GM19023 (cell line): ENCODE results near the gene UNC13C.

Experiments
- ATAC-seq: cut with Tn5 transposase; IDR thresholded peaks from one replicate; pipeline ENCODE4 v1.9.1; 2021; ENCODE audit warnings: mild to moderate bottlenecking, moderate library complexity; ENCODE audit not compliant: unreplicated experiment

The UNC13C gene

DNA sequence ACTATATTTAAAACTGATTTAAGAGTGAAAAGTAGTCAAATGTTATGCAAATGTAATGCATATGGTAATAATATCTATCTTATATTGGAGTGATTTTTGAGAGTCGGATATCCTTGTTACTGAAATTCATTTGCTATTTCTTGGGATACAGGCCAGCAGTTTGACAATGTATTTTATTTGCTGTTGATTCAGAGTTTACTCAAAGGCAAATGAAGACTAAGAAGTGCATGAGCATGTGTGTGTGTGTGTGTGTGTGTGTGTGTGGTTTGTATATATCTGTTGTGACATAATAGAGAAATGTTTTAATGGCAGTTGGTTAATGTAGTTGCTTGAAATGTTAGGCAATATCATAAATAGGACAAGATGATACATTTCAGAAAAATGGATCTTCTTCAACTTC, 39.0 kb downstream of the UNC13C start:
- no peak for ATAC-seq

DNA sequence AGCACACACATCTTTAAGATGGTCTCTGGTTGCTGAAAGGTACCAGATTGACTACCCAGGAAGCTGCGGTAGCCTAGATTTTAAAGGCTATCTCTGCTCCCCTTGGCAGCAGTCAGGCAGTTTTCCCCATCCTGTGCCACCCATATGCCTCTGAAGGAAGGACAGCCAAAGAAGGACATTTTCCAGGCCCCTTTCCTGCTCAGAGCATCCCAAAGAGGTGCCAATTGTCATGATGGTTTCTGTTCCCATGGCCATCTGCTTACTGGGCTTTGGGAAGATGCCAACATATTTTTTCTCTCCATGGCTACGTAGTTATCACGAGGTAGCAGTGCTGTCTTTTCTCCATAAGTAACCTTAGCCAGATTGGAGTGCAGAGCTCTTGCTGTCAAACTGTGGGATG, 39.7 kb downstream of the UNC13C start:
- ATAC-seq = no peak

DNA sequence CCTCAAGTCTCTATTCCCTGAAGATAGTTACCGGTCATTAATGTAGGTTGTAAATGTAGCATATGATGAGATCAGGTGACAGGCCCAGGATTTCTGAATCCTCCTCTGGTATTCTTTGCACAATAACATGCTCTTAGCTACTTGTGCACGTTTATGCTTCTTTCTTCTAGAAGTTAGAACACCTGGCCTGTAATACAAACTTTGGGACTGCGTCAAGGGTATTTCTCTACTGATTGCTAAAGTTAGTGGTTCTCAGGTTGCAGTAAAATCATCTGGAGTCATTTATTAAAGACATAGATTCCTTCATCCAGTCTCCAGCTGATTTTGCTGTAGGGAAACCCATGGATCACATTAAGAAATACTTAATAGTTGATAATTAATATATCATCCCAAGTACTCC, 48.0 kb downstream of the UNC13C start:
- no peak for ATAC-seq

DNA sequence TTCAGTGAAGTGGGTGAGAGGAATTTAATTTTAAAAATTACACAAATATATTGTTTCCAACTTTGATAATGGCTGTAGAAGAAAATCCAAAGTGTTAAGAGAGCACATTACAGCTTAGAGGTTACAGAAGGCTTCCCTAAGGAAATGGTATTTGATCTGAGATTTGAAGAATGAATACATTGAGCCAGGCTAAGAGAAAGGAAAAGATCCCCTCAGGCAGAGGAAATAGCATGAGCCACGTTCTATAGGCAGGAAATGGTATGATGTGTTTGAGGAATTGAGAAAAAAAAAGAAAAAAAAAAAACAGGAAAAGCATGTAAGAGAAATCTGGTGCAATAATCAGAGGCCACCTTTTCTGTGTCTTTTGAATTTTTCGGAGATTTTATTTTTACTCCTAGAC, 48.6 kb downstream of the UNC13C start:
- no peak for ATAC-seq

DNA sequence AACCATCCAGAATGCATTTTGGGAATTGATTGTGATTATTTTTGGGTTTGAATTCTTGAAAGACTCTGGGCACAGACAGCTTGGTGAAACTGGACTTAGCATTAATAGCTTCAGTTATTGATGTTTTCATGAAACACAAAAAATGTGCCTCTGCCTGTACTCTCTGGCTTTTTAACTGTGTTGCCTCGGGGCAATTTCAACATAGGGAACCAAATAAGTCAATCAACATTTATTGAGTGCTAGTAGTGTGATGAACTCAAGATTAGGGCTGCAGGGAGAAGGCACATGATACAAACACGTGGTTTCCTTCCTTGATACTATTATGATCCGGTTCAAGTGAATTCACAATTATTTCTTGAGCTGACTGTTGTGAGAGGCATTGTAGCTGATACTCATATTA, 50.8 kb downstream of the UNC13C start:
- ATAC-seq = no peak

DNA sequence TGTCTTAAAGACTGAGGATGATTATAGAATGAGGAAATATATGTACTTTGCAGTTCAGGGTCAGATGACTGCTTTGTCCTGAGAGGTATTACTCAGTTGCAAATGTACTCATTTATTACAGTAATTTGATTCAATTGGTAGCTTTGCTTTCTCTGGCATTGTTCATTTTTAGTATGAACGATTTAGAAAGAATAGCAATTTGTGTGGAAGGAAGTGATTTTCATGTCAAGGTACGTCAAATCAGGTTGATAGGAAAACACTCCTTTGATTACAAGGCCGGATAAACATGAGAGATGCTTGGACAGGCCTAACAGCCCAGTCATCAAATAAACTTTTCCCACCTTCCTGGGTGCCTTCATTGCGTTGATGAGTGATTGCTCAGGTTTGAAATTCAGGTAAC, 53.8 kb downstream of the UNC13C start:
- no peak for ATAC-seq

DNA sequence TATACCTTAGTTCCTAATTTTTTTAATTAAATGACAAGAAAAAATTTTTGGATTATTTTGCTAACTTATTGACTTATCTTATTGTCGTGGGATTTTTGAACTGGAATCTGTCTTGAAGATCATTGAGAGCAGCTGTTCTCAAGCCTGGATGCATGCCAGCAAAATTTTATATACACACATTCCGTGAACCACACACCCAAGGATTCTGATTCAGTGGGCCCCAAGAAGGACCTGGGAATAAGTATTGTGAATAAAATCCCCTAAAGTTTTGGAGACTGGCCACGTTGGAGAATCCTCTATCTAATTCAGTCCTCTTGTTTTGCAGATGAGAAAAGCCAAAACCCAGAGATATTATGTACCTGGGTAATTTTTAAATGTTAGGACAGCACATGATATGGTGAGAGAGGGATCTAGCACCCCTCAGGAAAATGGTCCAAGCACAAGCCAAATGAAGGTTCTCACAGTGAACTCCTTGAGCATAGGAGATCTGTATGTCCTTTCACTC, 55.2 kb downstream of the UNC13C start:
- ATAC-seq = no peak

DNA sequence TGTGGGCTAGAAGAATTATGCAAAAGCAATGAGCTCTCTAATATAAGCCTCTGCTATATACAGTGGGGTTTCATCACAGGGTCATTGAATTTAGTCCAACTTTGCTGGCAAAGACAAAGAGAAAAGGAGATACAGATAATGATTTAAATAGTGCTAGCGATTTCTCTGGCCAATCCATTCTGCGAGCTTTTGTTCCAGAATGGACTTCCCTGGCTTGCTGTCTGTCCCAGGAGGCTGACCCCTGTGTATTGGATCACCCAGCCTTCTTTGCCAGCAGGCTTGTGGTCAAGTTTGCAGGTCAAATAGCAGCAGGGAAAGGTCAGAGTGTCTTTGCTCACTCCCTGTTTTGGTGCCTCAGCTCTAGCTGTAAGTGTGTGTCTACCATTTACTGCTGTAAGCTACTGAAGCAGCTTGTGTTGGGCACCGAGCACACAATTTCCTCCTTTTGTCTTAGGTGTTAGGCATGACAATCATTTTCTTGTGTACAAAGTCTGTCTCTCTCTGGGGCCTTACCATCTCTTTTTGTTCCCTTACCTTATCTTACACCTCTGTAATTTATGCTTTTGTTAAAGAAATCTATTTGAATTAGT, 55.7 kb downstream of the UNC13C start:
- ATAC-seq = no peak

DNA sequence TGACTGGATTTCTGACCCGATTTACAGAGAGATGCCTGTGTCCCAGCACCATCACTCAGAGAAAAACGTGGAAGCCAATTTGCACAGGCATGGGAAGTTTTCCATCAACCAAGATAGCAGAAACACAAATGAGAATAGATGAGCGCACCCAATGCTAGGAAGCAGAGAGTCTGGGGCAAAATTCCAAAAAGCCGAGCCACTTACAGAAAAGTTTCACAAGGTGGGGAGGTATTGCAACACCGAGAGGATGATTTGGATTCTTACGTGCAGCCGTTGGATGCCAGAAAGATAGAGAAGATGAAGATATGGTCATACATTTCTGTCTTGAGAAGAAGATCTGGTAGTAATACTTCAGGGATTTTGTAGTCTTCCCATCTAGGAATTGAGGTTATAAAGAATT, 57.4 kb downstream of the UNC13C start:
- no peak for ATAC-seq

DNA sequence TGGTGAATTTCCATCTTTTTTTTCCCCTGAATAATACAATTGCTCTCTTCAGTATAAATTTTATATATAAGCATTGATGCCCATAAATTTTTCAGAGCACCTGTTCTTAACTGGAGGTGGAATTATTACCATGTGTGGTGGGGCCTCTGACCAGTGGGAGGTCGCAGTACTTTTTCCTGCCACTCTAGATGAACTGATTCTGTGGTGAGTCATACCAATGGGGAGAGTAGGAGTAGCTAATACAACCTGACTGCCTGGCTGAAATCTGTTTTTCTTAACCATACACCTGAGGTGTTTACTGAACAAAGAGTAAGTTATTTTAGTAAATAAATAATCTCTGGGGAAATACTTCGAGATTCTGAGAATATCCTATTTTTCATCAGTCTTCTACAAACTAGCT, 67.2 kb downstream of the UNC13C start:
- no peak for ATAC-seq

DNA sequence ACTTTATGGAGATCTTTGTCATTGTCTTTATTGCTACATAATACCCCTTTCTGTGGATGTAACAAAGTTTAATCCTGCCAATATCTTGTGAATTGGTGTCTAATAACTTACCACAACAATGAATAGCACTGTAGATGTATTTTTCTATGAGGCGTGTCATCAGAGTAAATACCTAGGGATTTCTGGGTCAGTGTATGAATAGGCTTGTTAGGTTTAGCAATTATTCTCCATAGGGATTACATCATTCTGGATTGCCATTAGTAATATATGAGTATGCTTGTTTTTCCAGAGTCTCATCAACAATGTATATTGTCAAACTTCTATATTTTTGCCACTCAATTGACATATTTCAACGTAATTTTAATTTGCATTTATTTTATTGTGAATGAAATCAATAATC, 67.9 kb downstream of the UNC13C start:
- no peak for ATAC-seq

DNA sequence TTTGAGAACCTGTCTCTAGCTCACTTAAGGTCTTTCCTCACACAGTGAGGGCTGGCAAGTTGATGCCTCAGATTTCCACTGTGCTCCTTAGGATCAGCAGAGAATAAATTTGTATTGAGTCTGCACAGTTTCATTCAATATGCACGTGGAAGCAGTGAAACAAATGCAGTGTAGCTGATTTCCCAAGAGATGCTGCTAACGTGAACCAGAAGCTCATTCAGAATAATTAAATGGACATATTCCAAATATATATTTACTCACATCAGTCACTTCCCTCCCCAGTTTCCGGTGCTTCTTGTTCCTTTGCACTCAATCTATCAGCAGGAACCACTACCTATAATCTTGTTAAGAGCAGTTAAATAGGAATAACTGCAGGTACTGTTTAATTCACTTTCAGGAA, 86.1 kb downstream of the UNC13C start:
- ATAC-seq = no peak

DNA sequence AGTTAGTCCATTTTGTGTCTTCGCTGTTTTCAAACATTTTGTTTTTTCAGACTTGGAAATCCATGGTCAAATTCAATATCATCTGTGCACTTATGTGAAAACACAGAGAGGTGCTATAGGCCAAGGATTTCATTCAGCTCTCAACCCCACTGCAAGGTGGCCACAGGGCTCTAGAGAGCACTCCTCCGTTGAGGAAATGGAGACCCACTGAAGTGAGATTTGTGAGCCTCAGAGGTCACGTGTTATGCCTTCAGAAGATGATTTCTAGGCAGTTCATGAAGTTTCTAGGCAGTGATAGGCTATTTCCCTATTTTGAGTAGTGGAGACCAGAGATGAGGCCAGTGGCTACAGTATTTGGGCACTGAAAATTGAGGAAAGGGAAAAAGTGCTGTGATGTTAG, 88.2 kb downstream of the UNC13C start:
- no peak for ATAC-seq

DNA sequence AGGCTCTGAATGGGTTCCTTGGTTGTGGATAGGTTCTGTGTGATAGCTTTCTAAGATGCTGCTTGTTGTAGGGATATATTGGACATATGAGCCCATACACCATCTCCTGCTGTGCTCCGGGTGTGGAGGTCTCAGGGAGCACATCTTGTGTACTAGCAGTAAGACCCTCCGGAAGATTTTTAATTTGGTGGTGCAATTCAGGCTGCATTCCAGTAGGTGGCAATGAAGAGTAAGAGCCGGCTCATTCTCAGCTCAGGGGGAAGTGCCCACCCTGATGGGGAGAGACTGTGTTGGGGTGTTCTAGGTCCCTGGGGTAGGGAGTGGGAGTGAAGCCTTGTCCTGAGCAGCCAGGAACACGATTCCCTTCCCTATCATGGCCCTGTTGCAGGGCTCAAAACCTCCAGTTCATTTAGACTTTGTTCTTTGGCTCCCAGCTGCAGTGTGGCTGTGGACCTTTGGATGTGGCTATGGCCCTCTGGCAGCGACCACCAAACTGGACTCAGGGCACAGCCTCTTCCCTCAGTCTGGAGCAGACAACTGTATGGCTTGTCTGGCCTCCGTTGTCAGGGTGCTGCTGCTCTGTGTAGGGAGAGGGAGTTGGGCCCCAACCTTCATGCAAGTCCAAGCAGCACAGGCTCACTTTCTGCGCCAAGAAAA, 104.7 kb downstream of the UNC13C start:
- no peak for ATAC-seq

DNA sequence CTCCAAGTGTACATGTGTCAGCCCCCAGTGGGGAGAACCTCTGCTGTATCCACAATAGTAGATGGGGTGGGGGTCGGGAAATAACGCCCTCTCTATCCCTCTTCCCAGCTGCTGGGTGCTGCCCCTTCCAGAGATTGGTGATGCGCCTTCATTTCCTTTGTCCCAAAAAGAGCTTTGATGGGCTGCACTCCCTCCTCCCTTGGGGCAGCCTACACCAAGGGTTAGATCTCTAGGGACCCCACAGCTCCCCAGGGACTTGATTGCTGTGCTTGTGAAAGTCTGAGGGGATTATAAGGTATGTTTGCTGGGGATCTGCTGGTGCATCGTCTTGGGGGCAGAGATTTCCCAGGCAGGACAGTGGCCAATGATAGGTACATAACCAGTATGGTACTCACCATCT, 105.3 kb downstream of the UNC13C start:
- no peak for ATAC-seq

DNA sequence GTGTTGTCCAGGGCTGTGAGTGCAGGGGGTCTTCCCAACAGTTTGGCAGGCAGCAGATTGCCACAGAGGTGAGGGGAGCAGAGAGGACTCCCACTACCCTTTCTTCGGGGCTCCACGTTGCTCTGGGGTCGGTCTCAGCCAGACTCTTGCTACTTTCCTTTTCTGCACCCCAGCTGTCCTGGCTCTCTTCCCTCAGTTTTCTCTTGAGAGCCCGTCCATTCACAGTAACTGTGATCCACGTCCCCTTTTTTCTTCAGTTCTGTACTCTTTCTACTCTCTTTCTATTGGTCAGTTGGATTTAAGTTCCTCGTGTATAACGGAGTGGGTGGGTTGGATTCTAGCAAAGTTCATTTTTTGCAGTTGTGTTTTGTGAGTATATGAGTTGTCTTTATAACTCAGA, 105.8 kb downstream of the UNC13C start:
- ATAC-seq = no peak

DNA sequence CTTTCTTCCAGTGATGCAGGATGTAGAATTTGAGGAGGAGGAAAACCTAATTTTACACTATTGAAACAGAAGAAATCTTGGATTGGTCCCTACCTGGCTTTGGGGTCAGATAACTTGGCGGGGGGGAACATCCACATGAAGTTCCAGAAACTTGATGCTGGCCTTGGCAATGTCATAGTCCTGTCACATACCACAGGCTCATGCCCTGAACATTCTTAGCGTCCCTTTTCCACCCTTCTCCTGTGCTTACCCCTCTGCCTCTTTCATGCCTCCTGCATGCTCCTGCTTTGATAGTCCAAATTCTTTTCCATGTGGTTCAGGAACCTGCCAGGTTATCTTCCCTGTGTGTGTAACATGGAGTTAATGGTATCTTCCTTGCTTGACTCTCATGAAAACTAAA, 110.6 kb downstream of the UNC13C start:
- ATAC-seq = no peak

DNA sequence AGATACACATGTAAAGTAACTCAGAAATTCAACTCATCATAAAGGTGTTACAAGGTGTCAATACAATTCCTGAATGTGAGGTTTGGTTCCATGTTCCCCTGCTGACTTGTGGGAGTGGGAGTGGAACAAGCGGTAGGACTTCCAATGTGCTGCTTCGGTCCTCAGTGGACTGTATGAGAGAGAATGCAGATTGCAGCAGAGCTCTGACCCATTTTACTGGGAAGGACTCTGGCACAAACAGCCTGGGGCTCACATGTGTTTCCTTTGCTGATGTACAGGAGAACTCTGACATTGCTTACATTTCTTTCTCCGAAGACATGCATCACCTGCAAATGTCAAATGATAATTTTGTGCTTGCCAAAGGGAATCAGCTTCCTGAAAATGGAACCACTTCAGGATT, 111.5 kb downstream of the UNC13C start:
- ATAC-seq = no peak

DNA sequence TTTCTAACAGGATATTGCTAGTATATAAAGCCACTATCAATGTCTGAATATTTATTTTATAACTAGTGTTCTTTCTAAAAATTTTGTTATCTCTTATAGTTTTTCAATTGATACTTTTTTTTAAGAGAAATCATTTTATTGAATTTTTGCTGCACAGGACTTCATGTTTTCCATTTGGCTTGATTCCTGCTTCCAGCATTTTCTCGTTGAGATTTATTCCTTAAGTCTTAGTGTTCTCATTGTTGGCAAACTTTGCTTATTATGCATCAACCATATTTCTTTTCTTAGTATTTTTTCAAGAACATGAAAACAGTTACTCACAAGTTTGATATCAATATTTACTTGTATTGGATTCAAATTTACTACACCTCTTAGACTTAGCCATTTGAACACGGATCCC, 113.4 kb downstream of the UNC13C start:
- no peak for ATAC-seq

DNA sequence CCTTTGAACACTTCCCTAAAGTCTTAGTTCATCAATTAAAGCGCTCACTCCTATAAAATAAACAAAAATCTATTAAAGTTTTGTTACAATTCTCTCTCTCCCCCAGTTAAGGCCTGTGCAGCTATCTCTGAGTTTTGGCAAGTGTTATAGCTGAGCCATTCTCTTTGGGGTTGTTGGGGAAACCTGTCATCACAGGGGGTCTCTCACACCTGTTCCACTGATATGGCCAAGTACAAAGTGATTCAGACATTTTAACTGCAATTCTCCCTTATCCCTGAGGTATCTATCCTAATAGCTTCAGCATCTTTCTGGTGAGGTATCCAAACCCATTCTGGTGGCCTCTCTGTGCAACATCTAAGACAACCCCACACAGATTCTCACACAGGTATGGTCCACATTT, 116.4 kb downstream of the UNC13C start:
- ATAC-seq = no peak

DNA sequence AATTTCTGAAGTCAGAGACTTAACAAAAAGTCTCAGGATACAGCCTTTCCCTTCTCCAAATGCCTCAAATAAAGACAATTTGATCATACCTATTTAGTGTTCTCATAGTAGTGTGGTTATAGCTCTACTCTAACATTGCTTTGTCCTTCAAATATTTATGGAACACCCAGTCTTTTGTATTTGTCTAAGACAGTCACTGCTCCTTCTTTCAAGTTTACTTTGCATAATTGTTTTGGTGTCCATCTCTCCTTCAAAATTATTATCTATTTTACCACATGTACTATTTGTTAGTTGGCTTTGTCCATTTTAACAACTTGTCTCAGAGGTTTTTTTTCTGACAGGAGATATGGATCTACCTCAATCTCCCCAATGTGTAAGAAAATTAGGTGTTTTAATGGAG, 118.8 kb downstream of the UNC13C start:
- ATAC-seq = no peak

DNA sequence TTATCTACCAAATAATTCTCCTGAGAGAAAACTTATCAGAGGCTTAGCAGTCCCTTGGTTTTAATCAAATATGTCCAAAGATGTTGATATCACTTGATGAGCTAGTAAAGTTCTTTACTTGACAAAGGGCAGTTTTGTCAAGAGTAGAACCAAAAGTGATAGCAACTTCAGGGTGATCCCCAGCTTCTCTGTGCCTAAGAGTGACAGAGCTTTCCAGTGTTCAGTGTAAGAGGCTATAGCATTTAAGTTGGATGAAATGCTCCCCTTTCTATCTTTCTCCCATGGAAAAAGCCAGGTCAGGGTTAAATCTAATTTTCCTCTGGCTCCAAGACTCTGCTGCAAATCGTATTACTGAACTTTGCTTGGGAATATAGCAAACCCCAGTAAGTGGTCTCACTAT, 120.8 kb downstream of the UNC13C start:
- no peak for ATAC-seq

DNA sequence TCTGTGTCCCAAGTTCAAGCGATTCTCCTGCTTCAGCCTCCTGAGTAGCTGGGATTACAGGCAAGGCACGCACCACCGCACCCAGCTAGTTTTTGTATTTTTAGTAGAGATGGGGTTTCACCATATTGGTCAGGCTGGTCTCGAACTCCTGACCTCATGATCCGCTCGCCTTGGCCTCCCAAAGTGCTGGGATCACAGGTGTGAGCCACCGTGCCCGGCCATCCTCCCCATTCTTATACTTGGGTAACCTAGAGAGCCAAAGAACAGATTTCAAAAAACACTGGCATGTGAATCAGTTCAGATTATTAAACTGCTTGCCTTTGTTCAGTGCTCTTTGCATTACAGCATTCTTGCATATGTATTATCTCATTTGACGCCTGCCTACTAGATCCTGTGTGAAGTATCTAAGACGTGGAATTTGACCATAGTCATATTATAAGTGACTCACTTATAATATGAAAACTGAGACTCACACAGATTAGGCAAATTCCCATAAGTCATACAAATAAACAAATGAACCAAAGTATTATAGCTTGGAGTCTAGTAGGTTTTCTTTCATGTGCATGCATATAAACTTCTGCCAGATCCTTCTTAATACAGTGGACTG, 123.5 kb downstream of the UNC13C start:
- no peak for ATAC-seq
